ENCODE data around the gene MOSPD2. TPM values are rescaled to one million over a fixed set of nuclear protein-coding genes. Genes with fewer than 3 reads are reported as not detected.

MOSPD2 gene
- polyA plus RNA-seq, 10 donors = 6.5 to 15.8 (median 8.9) TPM

Other genes with a start within 250 kb of the MOSPD2 start
- gene FANCB, start 352 bp upstream of the MOSPD2 start, polyA plus RNA-seq (ENCODE audit: insufficient read length in 10 of 10) = 1 to 10 TPM; 1.5 to 3.6 (median 2.0) TPM

Data from muscle of back (tissue), 10 donors.